H9 (cell line): ENCODE data around the gene KRT5. TPM values are rescaled to one million over a fixed set of nuclear protein-coding genes. Genes with fewer than 3 reads are reported as not detected.

ENCODE experiments used
- DNase-seq: peaks from one replicate; pipeline ENCODE4 v3.0.0-alpha.2; 2017
- H2AFZ ChIP-seq: one replicate; pipeline ENCODE4 v1.6.1; 2013; ENCODE audit warnings: mild to moderate bottlenecking, low read length, control low read depth, moderate library complexity
- H2AK5ac ChIP-seq: 2 replicates; pipeline ENCODE4 v1.6.1; 2013; ENCODE audit warnings: low read length, control low read depth, mixed read lengths; ENCODE audit not compliant: insufficient read length
- H2BK120ac ChIP-seq: one replicate; pipeline ENCODE4 v1.6.1; 2013; ENCODE audit warnings: low read depth, mild to moderate bottlenecking, low read length, control low read depth, inconsistent platforms; ENCODE audit not compliant: poor library complexity, severe bottlenecking
- H2BK12ac ChIP-seq: 2 replicates; pipeline ENCODE4 v1.6.1; 2013; ENCODE audit warnings: low read length, control low read depth, mixed read lengths, low read depth; ENCODE audit not compliant: insufficient read length
- H2BK15ac ChIP-seq: 2 replicates; pipeline ENCODE4 v1.6.1; 2013; ENCODE audit warnings: low read depth, low read length, control low read depth
- H2BK20ac ChIP-seq: one replicate; pipeline ENCODE4 v1.6.1; 2013; ENCODE audit warnings: low read depth, mild to moderate bottlenecking, low read length, control low read depth, inconsistent platforms; ENCODE audit not compliant: poor library complexity, severe bottlenecking
- H2BK5ac ChIP-seq: 2 replicates; pipeline ENCODE4 v1.6.1; 2013; ENCODE audit warnings: low read length, control low read depth, mixed read lengths; ENCODE audit not compliant: insufficient read length
- H3K14ac ChIP-seq: 2 replicates; pipeline ENCODE4 v1.6.1; 2013; ENCODE audit warnings: low read length, control low read depth; ENCODE audit not compliant: insufficient read depth
- H3K18ac ChIP-seq: 2 replicates; pipeline ENCODE4 v1.6.1; 2013; ENCODE audit warnings: low read depth, mild to moderate bottlenecking, mixed read lengths, low read length, control low read depth; ENCODE audit not compliant: insufficient read length
- H3K23ac ChIP-seq: 2 replicates; pipeline ENCODE4 v1.6.1; 2013; ENCODE audit warnings: low read length, control low read depth, mixed read lengths, low read depth; ENCODE audit not compliant: insufficient read length
- H3K23me2 ChIP-seq: 2 replicates; pipeline ENCODE4 v1.6.1; 2013; ENCODE audit warnings: low read depth, mild to moderate bottlenecking, mixed read lengths, low read length, control low read depth; ENCODE audit not compliant: insufficient read length, poor library complexity, severe bottlenecking
- H3K27ac ChIP-seq: 2 replicates; pipeline ENCODE4 v1.5.1; 2013; ENCODE audit warnings: low read length, control low read depth, mixed read lengths, low read depth; ENCODE audit not compliant: insufficient read length
- H3K27me3 ChIP-seq: 2 replicates; pipeline ENCODE4 v1.6.1; 2013; ENCODE audit warnings: low read length, control low read depth, inconsistent platforms; ENCODE audit not compliant: insufficient read depth
- H3K4ac ChIP-seq: 2 replicates; pipeline ENCODE4 v1.6.1; 2013; ENCODE audit warnings: low read depth, mild to moderate bottlenecking, control low read depth, inconsistent platforms, low read length, moderate library complexity
- H3K4me1 ChIP-seq: 2 replicates; pipeline ENCODE4 v1.6.1; 2013; ENCODE audit warnings: low read length, control low read depth, inconsistent platforms; ENCODE audit not compliant: insufficient read depth
- H3K4me2 ChIP-seq: 2 replicates; pipeline ENCODE4 v1.6.1; 2013; ENCODE audit warnings: low read length, control low read depth, mixed read lengths; ENCODE audit not compliant: insufficient read length, insufficient read depth
- H3K56ac ChIP-seq: 2 replicates; pipeline ENCODE4 v1.6.1; 2013; ENCODE audit warnings: low read depth, mild to moderate bottlenecking, mixed read lengths, low read length, control low read depth; ENCODE audit not compliant: insufficient read length
- H3K79me1 ChIP-seq: 2 replicates; pipeline ENCODE4 v1.6.1; 2013; ENCODE audit warnings: low read depth, mild to moderate bottlenecking, moderate library complexity, low read length, control low read depth, inconsistent platforms; ENCODE audit not compliant: insufficient read depth, poor library complexity, severe bottlenecking
- H3K79me2 ChIP-seq: 2 replicates; pipeline ENCODE4 v1.6.1; 2013; ENCODE audit warnings: low read length, control low read depth, inconsistent platforms; ENCODE audit not compliant: insufficient read depth
- H3K9ac ChIP-seq: 2 replicates; pipeline ENCODE4 v1.6.1; 2013; ENCODE audit warnings: low read length, control low read depth, mixed read lengths; ENCODE audit not compliant: insufficient read length; ENCODE audit errors: extremely low read depth
- H3K9me3 ChIP-seq: one replicate; pipeline ENCODE4 v1.6.1; 2013; ENCODE audit warnings: low read depth, low read length, inconsistent platforms; ENCODE audit not compliant: control insufficient read depth
- H3T11ph ChIP-seq: one replicate; pipeline ENCODE4 v1.6.1; 2013; ENCODE audit warnings: mild to moderate bottlenecking, low read length, control low read depth, inconsistent platforms
- H4K20me1 ChIP-seq: one replicate; pipeline ENCODE4 v1.6.1; 2013; ENCODE audit not compliant: control insufficient read depth, insufficient read length, insufficient read depth
- H4K5ac ChIP-seq: 2 replicates; pipeline ENCODE4 v1.6.1; 2013; ENCODE audit warnings: low read depth, mild to moderate bottlenecking, mixed read lengths, low read length, control low read depth; ENCODE audit not compliant: insufficient read length
- H4K8ac ChIP-seq: replicated peaks from 2 replicates; pipeline ENCODE4 v1.6.1; 2013; ENCODE audit warnings: low read length, control low read depth, mixed read lengths, low read depth; ENCODE audit not compliant: insufficient read length
- H4K91ac ChIP-seq: 2 replicates; pipeline ENCODE4 v1.6.1; 2013; ENCODE audit warnings: low read depth, mild to moderate bottlenecking, moderate library complexity, mixed read lengths, low read length, control low read depth; ENCODE audit not compliant: insufficient read length
- H3K27ac Mint-ChIP-seq, 3 experiments: 2 replicates in 2 of 3; 3 replicates in 1 of 3; pipeline ENCODE4 v1.8.0; 2020 to 2021; ENCODE audit warnings: mixed read lengths in 3 of 3, mild to moderate bottlenecking in 1 of 3, moderate library complexity in 1 of 3
- H3K27me3 Mint-ChIP-seq: 2 replicates; pipeline ENCODE4 v1.8.0; 2021; ENCODE audit warnings: low read depth, mild to moderate bottlenecking, moderate library complexity, mixed read lengths
- H3K36me3 Mint-ChIP-seq, 3 experiments: 2 replicates in 2 of 3; 3 replicates in 1 of 3; pipeline ENCODE4 v1.8.0; 2020 to 2021; ENCODE audit warnings: low read depth in 3 of 3, mixed read lengths in 3 of 3; ENCODE audit not compliant: insufficient read depth in 1 of 3
- H3K4me1 Mint-ChIP-seq, 2 experiments: 2 replicates each; pipeline ENCODE4 v1.8.0; 2020; ENCODE audit warnings: mixed read lengths in 2 of 2
- H3K4me3 Mint-ChIP-seq, 2 experiments: 2 replicates in 1 of 2; 3 replicates in 1 of 2; pipeline ENCODE4 v1.8.0; 2020 to 2021; ENCODE audit warnings: mild to moderate bottlenecking in 2 of 2, mixed read lengths in 2 of 2, moderate library complexity in 1 of 2
- H3K9me3 Mint-ChIP-seq, 2 experiments: 2 replicates in 1 of 2; 3 replicates in 1 of 2; pipeline ENCODE4 v1.8.0; 2020; ENCODE audit warnings: mild to moderate bottlenecking in 2 of 2, mixed read lengths in 2 of 2, moderate library complexity in 1 of 2
- CTCF ChIP-seq: fragments of 200-600 bp; sonication (generic); conservative IDR thresholded peaks from 3 replicates; pipeline ENCODE4 v1.8.0; 2021; ENCODE audit warnings: antibody characterized with exemption, mild to moderate bottlenecking
- WGBS: extraction: QIAGEN DNeasy Blood & Tissue Kit; methylation state at CpG from one replicate; pipeline ENCODE4 v1.1.7; 2013; ENCODE audit warnings: missing lambda C conversion rate, low lambda C conversion rate, mixed read lengths; ENCODE audit not compliant: insufficient read length; ENCODE audit errors: extremely low coverage; 5-methylcytosine and 5-hydroxymethylcytosine counted together
- total RNA-seq: library from RNA; stranded (reverse); gene quantifications from 2 replicates; pipeline ENCODE4 v1.2.1, GENCODE V29; 2021

The KRT5 gene
- total RNA-seq, 1 experiment from 2014 or later = not detected

- Histone ChIP-seq H3K4me1 (no peaks in the 10 kb centered on the region), H3K18ac (no peak overlapping the region), H2BK120ac (no peak overlapping the region), H4K20me1 (no peaks in the 10 kb centered on the region), H3K27me3 (no peaks in the 10 kb centered on the region), H2BK15ac (no peak overlapping the region), H2AK5ac (no peak overlapping the region), H2BK20ac (no peak overlapping the region), H3K23me2 (no peaks in the 10 kb centered on the region), H3K9me3 (no peaks in the 10 kb centered on the region), H4K5ac (no peak overlapping the region), H3T11ph (no peak overlapping the region), H3K23ac (no peak overlapping the region), H3K27ac (no peak overlapping the region), H2BK12ac (no peak overlapping the region), H4K91ac (no peak overlapping the region), H3K14ac (no peak overlapping the region), H4K8ac (no peak overlapping the region), H3K79me1 (no peaks in the 10 kb centered on the region), H3K9ac (no peak overlapping the region), H2BK5ac (no peak overlapping the region), H3K4ac (no peak overlapping the region), H3K4me2 (no peak overlapping the region), H2AFZ (no peak overlapping the region), H3K79me2 (no peaks in the 10 kb centered on the region), H3K56ac (no peak overlapping the region)
- peaks cover 3 to 11% of the 10 kb centered on the region in 2 experiments for H3K9me3 Mint-ChIP-seq
- H3K4me1 Mint-ChIP-seq = no peaks in the 10 kb centered on the region
- H3K27ac Mint-ChIP-seq = no peak overlapping the region
- no peak for TF ChIP-seq CTCF
- peaks cover 31% of the 10 kb centered on the region for H3K27me3 Mint-ChIP-seq
- no peak for DNase-seq
- H3K4me3 Mint-ChIP-seq = no peak overlapping the region
- H3K36me3 Mint-ChIP-seq = no peaks in the 10 kb centered on the region; a peak in 1 of 7 replicates
- WGBS = no CpG with 5 or more reads among the region's 1 CpG
Measured at GRCh38 chr12:52487211-52487610, 33.0 kb downstream of the KRT5 start.
